Astrocyte (in vitro differentiated cells and primary cell): ENCODE measurements around the gene ALB. TPM values are rescaled to one million over a fixed set of nuclear protein-coding genes. Genes with fewer than 3 reads are reported as not detected.

Experiments
- DNase-seq: peaks from one replicate; pipeline ENCODE4 v3.0.0-alpha.2; 2010; ENCODE audit warnings: low read depth
- FAIRE-seq: peaks from 2 replicates; lab custom pipeline; 2011; peaks lifted over from hg19 to GRCh38; lab: Jason Lieb, UNC
- H2AFZ ChIP-seq: 2 replicates; pipeline ENCODE4 v1.6.0; 2012; ENCODE audit warnings: low read depth, low read length, inconsistent platforms
- H3K27ac ChIP-seq: 2 replicates; pipeline ENCODE4 v1.5.1; 2011; ENCODE audit warnings: low read depth, low read length, inconsistent platforms
- H3K27me3 ChIP-seq: 2 replicates; pipeline ENCODE4 v1.6.0; 2011; ENCODE audit warnings: low read length, inconsistent platforms; ENCODE audit not compliant: insufficient read depth
- H3K36me3 ChIP-seq: 2 replicates; pipeline ENCODE4 v1.5.1; 2011; ENCODE audit warnings: low read length, inconsistent platforms; ENCODE audit not compliant: insufficient read depth
- H3K4me1 ChIP-seq: 2 replicates; pipeline ENCODE4 v1.5.1; 2011; ENCODE audit warnings: low read length, inconsistent platforms; ENCODE audit not compliant: insufficient read depth
- H3K4me2 ChIP-seq: 2 replicates; pipeline ENCODE4 v1.6.0; 2012; ENCODE audit warnings: low read length, inconsistent platforms
- H3K4me3 ChIP-seq: 2 replicates; pipeline ENCODE4 v1.5.1; 2011; ENCODE audit warnings: low read depth, mild to moderate bottlenecking, low read length, inconsistent platforms; ENCODE audit not compliant: insufficient read depth
- H3K79me2 ChIP-seq: 2 replicates; pipeline ENCODE4 v1.6.0; 2012; ENCODE audit warnings: mild to moderate bottlenecking, low read length, inconsistent platforms; ENCODE audit not compliant: insufficient read depth
- H3K9ac ChIP-seq: 2 replicates; pipeline ENCODE4 v1.6.0; 2012; ENCODE audit warnings: mild to moderate bottlenecking, low read length, inconsistent platforms
- H3K9me3 ChIP-seq: 2 replicates; pipeline ENCODE4 v1.5.1; 2012; ENCODE audit warnings: low read depth, mild to moderate bottlenecking, low read length, inconsistent platforms; ENCODE audit not compliant: insufficient read depth
- H4K20me1 ChIP-seq: 2 replicates; pipeline ENCODE4 v1.6.0; 2012; ENCODE audit warnings: low read length, inconsistent platforms; ENCODE audit not compliant: insufficient read depth
- H3K27ac Mint-ChIP-seq: one replicate; pipeline ENCODE4 v1.8.0; 2021; ENCODE audit warnings: mild to moderate bottlenecking, mixed read lengths; ENCODE audit not compliant: unreplicated experiment
- H3K27me3 Mint-ChIP-seq: one replicate; pipeline ENCODE4 v1.8.0; 2021; ENCODE audit warnings: low read depth, mixed read lengths; ENCODE audit not compliant: unreplicated experiment
- H3K36me3 Mint-ChIP-seq: one replicate; pipeline ENCODE4 v1.8.0; 2021; ENCODE audit warnings: low read depth, mixed read lengths; ENCODE audit not compliant: unreplicated experiment
- H3K4me1 Mint-ChIP-seq: one replicate; pipeline ENCODE4 v1.8.0; 2021; ENCODE audit warnings: low read depth, mixed read lengths; ENCODE audit not compliant: unreplicated experiment
- H3K4me3 Mint-ChIP-seq: one replicate; pipeline ENCODE4 v1.8.0; 2021; ENCODE audit warnings: mild to moderate bottlenecking, moderate library complexity, mixed read lengths; ENCODE audit not compliant: unreplicated experiment
- H3K9me3 Mint-ChIP-seq: one replicate; pipeline ENCODE4 v1.8.0; 2021; ENCODE audit warnings: mild to moderate bottlenecking, mixed read lengths; ENCODE audit not compliant: unreplicated experiment
- EZH2 ChIP-seq: IDR thresholded peaks from 2 replicates; pipeline ENCODE4 v1.6.1; 2012; ENCODE audit warnings: mild to moderate bottlenecking, low read length, inconsistent platforms; ENCODE audit not compliant: insufficient read depth
- total RNA-seq: library from RNA; stranded (reverse); gene quantifications from 2 replicates; pipeline ENCODE4 v1.2.1, GENCODE V29; 2021
- TF ChIP-seq, protein P1 (sequence below): IDR thresholded peaks from 2 replicates; pipeline ENCODE4 v1.5.1; 2011; ENCODE audit warnings: low read depth, mild to moderate bottlenecking, inconsistent platforms, low read length, moderate library complexity; ENCODE audit not compliant: insufficient read depth

ALB gene
- total RNA-seq, 1 donor from 2014 or later = not detected

DNA sequence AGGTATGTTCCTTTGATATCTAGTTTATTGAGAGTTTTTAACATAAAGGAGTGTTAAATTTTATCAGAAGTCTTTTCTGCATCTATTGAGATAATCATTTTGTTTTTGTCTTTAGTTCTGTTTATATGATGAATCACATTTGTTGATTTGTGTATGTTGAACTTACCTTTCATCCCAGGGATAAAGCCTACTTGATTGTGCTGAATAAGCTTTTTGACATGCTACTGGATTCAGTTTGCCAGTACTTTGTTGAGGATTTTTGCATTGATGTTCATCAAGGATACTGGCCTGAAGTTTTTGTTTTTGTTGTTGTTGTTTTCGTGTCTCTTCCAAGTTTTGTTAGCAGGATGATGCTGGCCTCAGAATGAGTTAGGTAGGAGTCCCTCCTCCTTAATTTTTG, 66.6 kb downstream of the ALB start:
- no peaks in the 10 kb centered on the region for H3K9me3 ChIP-seq
- H3K4me3 ChIP-seq = no peak overlapping the region
- Mint-ChIP-seq H3K27me3 (no peaks in the 10 kb centered on the region), H3K9me3 (peaks cover 13% of the 10 kb centered on the region), H3K36me3 (no peaks in the 10 kb centered on the region), H3K27ac (no peak overlapping the region), H3K4me1 (no peaks in the 10 kb centered on the region), H3K4me3 (no peak overlapping the region)
- no peak for DNase-seq
- H3K36me3 ChIP-seq = no peaks in the 10 kb centered on the region
- H3K9ac ChIP-seq = no peak overlapping the region
- H3K79me2 ChIP-seq = no peaks in the 10 kb centered on the region
- no peak overlapping the region for H3K27ac ChIP-seq
- H3K4me1 ChIP-seq = no peaks in the 10 kb centered on the region
- TF ChIP-seq, protein P1, sequence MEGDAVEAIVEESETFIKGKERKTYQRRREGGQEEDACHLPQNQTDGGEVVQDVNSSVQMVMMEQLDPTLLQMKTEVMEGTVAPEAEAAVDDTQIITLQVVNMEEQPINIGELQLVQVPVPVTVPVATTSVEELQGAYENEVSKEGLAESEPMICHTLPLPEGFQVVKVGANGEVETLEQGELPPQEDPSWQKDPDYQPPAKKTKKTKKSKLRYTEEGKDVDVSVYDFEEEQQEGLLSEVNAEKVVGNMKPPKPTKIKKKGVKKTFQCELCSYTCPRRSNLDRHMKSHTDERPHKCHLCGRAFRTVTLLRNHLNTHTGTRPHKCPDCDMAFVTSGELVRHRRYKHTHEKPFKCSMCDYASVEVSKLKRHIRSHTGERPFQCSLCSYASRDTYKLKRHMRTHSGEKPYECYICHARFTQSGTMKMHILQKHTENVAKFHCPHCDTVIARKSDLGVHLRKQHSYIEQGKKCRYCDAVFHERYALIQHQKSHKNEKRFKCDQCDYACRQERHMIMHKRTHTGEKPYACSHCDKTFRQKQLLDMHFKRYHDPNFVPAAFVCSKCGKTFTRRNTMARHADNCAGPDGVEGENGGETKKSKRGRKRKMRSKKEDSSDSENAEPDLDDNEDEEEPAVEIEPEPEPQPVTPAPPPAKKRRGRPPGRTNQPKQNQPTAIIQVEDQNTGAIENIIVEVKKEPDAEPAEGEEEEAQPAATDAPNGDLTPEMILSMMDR = no peak
- no peak for TF ChIP-seq EZH2
- no peaks in the 10 kb centered on the region for H4K20me1 ChIP-seq
- no peak for FAIRE-seq
- no peak overlapping the region for H3K4me2 ChIP-seq
- H2AFZ ChIP-seq = no peak overlapping the region
- H3K27me3 ChIP-seq = no peaks in the 10 kb centered on the region

Other genes with a start within 250 kb of the ALB start
- 86.7 and 91.9 TPM in 2 replicates for gene ANKRD17, start 145.5 kb upstream of the ALB start, total RNA-seq
- gene AFP, start 31.9 kb downstream of the ALB start, total RNA-seq = 8.6 and 11.3 TPM in 2 replicates
- not detected in 2 replicates for gene AFM, start 77.5 kb downstream of the ALB start, total RNA-seq
- 0.07 and 0.14 TPM in 2 replicates for gene RASSF6, start 216.1 kb downstream of the ALB start, total RNA-seq